ENCODE measurements around the gene LSP1. TPM values are rescaled to one million over a fixed set of nuclear protein-coding genes. Genes with fewer than 3 reads are reported as not detected.

Gene LSP1
- total RNA-seq, 3 donors from 2014 or later (not counting 1 experiment from before 2014, with no cell fraction given), result 487 to 595 (median 536) TPM

DNA sequence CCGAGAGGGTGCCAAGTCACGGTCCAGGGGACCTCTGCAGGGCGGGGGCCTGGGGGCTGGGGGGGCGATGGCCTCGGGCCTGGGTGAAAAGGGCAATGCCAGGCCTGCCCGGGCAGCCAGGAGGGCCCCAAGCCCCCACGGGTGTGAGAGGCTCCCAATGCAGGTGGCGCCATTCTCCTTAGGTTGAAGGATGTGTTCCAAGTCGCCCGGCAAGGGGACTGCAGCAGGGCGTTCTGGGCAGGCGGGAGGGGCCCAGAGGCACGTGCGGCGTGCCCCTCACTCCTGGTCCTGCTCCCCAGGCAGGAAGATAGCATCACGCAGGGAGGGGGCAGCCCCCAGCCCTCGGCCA is 14.8 kb upstream of the LSP1 start:
- no peak overlapping the region for H3K4me3 Mint-ChIP-seq
- TF ChIP-seq, protein P1, sequence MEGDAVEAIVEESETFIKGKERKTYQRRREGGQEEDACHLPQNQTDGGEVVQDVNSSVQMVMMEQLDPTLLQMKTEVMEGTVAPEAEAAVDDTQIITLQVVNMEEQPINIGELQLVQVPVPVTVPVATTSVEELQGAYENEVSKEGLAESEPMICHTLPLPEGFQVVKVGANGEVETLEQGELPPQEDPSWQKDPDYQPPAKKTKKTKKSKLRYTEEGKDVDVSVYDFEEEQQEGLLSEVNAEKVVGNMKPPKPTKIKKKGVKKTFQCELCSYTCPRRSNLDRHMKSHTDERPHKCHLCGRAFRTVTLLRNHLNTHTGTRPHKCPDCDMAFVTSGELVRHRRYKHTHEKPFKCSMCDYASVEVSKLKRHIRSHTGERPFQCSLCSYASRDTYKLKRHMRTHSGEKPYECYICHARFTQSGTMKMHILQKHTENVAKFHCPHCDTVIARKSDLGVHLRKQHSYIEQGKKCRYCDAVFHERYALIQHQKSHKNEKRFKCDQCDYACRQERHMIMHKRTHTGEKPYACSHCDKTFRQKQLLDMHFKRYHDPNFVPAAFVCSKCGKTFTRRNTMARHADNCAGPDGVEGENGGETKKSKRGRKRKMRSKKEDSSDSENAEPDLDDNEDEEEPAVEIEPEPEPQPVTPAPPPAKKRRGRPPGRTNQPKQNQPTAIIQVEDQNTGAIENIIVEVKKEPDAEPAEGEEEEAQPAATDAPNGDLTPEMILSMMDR (IDR thresholded peaks at IDR 0.05), result no peak
- H3K27me3 ChIP-seq (ENCODE audit: control insufficient read depth, insufficient read depth, low read length), result no peaks in the 10 kb centered on the region
- DNase-seq, result no peak
- no peaks in the 10 kb centered on the region for H3K9me3 Mint-ChIP-seq
- no peak overlapping the region for H3K27ac Mint-ChIP-seq
- no peak overlapping the region for H3K4me3 ChIP-seq (ENCODE audit: low read length)
- WGBS (ENCODE audit: insufficient coverage), result 59% methylated on average over 17 of the region's 17 CpGs
- H3K4me1 ChIP-seq (ENCODE audit: control insufficient read depth, insufficient read depth, low read length), result peaks cover 55% of the 10 kb centered on the region
- H3K27ac ChIP-seq (ENCODE audit: low read length), result no peak overlapping the region
- ATAC-seq, result no peak
- H3K27me3 Mint-ChIP-seq (ENCODE audit: low read depth in 2 of 2), result peaks cover 0 to 6% of the 10 kb centered on the region in 2 donors
- no peaks in the 10 kb centered on the region for H3K9me3 ChIP-seq (ENCODE audit: control insufficient read depth, insufficient read depth, low read length)
- no peaks in the 10 kb centered on the region for H3K36me3 ChIP-seq (ENCODE audit: control insufficient read depth, insufficient read depth, low read length)
- no peaks in the 10 kb centered on the region for H3K36me3 Mint-ChIP-seq
- intact Hi-C loops (cut with micrococcal nuclease), result no loop called here
- H3K4me1 Mint-ChIP-seq, result peaks cover 1 to 24% of the 10 kb centered on the region in 2 donors

DNA sequence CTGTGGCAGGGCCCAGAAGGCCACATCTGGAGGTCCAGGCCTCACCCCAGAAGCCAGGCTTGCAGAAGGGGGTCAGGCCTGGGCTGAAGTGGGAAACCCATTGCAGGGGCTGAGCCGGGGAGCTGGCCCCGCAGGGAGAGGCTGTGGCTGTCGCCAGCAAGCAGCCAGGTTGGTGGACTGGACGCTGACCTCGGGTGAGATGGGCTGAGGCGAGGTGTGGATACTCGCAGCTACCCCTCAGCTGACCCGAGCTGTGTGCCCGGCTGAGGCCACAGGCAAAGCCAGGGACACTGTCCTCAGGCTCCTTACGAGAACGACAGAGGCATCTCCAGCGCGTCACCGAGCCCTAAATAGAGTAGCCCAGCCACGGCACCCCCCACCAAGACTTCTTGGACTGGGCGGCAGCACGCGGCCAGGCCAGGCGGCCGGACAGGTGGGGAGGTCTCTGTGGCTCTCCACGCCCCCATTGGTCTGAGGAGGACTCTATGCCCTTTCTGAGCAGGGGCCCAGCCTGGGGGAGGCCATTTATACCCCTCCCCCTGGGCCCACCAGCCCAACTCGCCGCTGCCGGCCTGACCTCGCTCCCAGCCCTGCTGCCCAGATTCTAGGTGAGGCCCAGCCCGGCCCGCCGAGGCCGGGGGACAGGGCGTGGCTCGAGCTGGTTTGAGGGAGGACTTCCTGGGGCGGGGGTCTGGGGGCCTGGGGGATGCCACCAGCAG is 14.3 kb upstream of the LSP1 start, which contains the start of gene TNNI2:
TNNI2 (plus strand) TSS at position 556 of the 719 bp plus-strand sequence. CDS start 716 bp downstream, outside the sequence.
- Mint-ChIP-seq H3K36me3 (no peaks in the 10 kb centered on the region), H3K27me3 (ENCODE audit: low read depth in 2 of 2) (peaks cover 0 to 3% of the 10 kb centered on the region in 2 donors), H3K4me3 (peak within 1 kb of the TSS; percentile 35), H3K4me1 (peaks cover 7 to 29% of the 10 kb centered on the region in 2 donors), H3K9me3 (no peaks in the 10 kb centered on the region), H3K27ac (peak within 1 kb of the TSS in 1 of 2 donors; percentile 75)
- Histone ChIP-seq H3K4me1 (ENCODE audit: control insufficient read depth, insufficient read depth, low read length) (peaks cover 60% of the 10 kb centered on the region), H3K4me3 (ENCODE audit: low read length) (no peak within 1 kb of the TSS), H3K9me3 (ENCODE audit: control insufficient read depth, insufficient read depth, low read length) (no peaks in the 10 kb centered on the region), H3K27me3 (ENCODE audit: control insufficient read depth, insufficient read depth, low read length) (no peaks in the 10 kb centered on the region), H3K27ac (ENCODE audit: low read length) (peak within 1 kb of the TSS; percentile 47), H3K36me3 (ENCODE audit: control insufficient read depth, insufficient read depth, low read length) (no peaks in the 10 kb centered on the region)
- intact Hi-C loops (cut with micrococcal nuclease), result no loop called here
- TF ChIP-seq, protein P1 (IDR thresholded peaks at IDR 0.05), result no peak
- WGBS (ENCODE audit: insufficient coverage), result 93% methylated on average over 32 of the region's 32 CpGs
- DNase-seq (no peak), ATAC-seq (no peak)

- Mint-ChIP-seq H3K4me3 (peak overlapping the region; percentile 35), H3K27ac (peak overlapping the region in 1 of 2 donors; percentile 75), H3K4me1 (peaks cover 13 to 37% of the 10 kb centered on the region in 2 donors), H3K36me3 (no peaks in the 10 kb centered on the region), H3K9me3 (no peaks in the 10 kb centered on the region), H3K27me3 (ENCODE audit: low read depth in 2 of 2) (peaks cover 0 to 3% of the 10 kb centered on the region in 2 donors)
- Histone ChIP-seq H3K9me3 (ENCODE audit: control insufficient read depth, insufficient read depth, low read length) (no peaks in the 10 kb centered on the region), H3K27ac (ENCODE audit: low read length) (peak overlapping the region; percentile 47), H3K27me3 (ENCODE audit: control insufficient read depth, insufficient read depth, low read length) (no peaks in the 10 kb centered on the region), H3K36me3 (ENCODE audit: control insufficient read depth, insufficient read depth, low read length) (no peaks in the 10 kb centered on the region), H3K4me1 (ENCODE audit: control insufficient read depth, insufficient read depth, low read length) (peaks cover 68% of the 10 kb centered on the region), H3K4me3 (ENCODE audit: low read length) (no peak overlapping the region)
- ATAC-seq (no peak), DNase-seq (peak in 1 of 2 donors; percentile 9)
- WGBS (ENCODE audit: insufficient coverage), result 54% methylated on average over 6 of the region's 12 CpGs
- intact Hi-C loops (cut with micrococcal nuclease), result no loop called here
- TF ChIP-seq, protein P1 (IDR thresholded peaks at IDR 0.05), result no peak
These were observed 13.5 kb upstream of the LSP1 start for GRCh38 chr11:1839204-1839923.
